HG03196 (cell line): ENCODE measurements around the gene ARRB2.
"Not testable (repeated sequence)": the region's sequence is repeated elsewhere in the genome, so short reads cannot be mapped to it uniquely, and the experiment has no call there.

Experiments used
- ATAC-seq: cut with Tn5 transposase; IDR thresholded peaks from one replicate; pipeline ENCODE4 v1.9.1; 2021; ENCODE audit not compliant: unreplicated experiment

The ARRB2 gene

DNA sequence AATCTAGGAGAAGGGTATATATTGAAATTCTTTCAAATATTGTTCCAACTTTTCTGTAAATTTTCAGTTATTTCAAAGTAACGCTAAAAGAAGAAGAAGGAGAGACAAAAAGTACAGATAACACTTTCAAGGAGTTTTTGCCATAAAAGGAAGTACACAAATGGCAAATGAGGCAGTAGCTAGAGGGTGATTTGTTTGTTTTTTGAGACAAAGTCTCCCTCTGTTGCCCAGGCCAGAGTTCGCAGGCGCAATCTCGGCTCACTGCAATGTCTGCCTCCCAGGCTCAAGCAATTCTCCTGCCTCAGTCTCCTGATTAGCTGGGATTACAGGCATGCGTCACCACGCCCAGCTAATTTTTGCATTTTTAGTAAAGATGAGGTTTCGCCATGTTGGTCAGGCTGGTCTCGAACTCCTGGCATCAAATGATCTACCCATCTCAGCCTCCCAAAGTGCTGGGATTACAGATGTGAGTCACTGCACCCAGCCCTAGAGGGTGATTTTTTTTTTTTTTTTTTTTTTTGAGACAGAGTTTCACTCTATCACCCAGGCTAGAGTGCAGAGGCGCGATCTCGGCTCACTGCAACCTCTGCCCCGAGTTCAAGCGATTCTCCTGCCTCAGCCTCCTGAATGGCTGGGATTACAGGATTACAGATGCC lies 10.9 kb upstream of the ARRB2 start:
- not testable (repeated sequence) for ATAC-seq

- ATAC-seq, result no peak
These were observed 9.3 kb upstream of the ARRB2 start for GRCh38 chr17:4701116-4701515.

DNA sequence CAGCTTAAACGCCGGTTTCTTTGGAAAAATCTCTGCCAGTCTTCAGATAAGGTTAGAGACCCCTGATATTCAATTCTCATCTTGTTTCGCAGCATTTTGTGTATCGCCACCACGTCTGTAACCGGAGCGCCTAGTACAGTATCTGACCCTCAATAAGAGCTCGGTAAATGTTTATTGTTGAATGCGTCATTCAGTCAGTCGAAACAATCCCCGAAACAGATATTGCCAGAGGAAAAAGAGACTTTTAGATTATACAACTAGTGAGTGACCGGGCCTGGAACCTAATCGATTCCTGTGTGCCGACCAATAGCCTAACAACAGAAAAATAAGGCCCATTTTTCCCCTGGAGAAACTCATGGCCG lies 7.1 kb upstream of the ARRB2 start:
- no peak for ATAC-seq

DNA sequence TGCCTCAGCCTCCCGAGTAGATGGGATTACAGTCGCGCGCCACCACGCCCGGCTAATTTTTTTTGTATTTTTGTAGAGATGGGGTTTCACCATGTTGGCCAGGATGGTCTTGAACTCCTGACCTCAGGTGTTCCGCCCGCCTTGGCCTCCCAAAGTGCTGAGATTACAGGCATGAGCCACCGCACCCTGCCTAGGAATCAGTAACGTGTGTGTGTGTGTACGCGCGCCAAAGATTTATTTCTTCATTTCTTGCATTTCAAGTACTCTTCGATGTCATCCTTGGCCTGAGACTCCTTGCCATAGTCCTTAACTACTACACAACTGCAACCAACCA lies 5.9 kb upstream of the ARRB2 start:
- ATAC-seq, result not testable (repeated sequence)

DNA sequence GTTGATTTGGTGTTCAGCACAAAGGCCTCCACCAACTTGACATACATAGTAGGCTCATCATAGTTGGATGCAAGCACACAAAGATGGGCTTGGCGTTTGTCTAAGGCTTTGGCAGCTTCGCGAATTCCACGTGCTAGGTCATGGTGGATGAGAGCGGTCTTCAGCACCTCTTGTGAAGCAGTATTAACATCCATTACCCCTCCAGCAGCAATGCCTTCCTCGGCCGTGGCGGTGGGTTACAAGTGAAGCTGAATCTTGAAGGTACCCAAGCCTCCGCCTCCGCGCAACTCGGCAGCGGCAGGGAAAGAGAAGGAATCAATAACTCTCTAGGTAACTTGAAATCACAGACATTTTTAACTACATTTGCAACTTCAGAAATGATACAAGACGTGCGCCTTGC lies 5.4 kb upstream of the ARRB2 start:
- ATAC-seq, result no peak

- ATAC-seq, result no peak
These were observed 4.3 kb upstream of the ARRB2 start for GRCh38 chr17:4706121-4706520.

DNA sequence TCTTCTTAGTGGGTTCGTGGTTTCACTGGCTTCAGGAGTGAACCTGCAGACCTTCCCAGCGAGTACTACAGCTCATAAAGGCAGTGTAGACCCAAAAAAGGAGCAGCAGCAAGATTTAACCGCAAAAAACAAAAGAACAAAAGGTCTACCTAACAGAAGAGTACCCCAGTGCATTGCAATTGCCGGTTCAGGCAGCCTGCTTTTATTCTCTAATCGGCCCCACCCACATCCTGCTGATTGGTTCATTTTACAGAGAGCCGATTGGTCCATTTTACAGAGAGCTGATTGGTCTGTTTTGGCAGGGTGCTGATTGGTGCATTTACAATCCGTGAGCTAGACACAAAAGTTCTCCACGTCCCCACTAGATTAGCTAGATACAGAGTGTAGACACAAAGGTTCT lies 2.0 kb upstream of the ARRB2 start:
- ATAC-seq, result no peak

DNA sequence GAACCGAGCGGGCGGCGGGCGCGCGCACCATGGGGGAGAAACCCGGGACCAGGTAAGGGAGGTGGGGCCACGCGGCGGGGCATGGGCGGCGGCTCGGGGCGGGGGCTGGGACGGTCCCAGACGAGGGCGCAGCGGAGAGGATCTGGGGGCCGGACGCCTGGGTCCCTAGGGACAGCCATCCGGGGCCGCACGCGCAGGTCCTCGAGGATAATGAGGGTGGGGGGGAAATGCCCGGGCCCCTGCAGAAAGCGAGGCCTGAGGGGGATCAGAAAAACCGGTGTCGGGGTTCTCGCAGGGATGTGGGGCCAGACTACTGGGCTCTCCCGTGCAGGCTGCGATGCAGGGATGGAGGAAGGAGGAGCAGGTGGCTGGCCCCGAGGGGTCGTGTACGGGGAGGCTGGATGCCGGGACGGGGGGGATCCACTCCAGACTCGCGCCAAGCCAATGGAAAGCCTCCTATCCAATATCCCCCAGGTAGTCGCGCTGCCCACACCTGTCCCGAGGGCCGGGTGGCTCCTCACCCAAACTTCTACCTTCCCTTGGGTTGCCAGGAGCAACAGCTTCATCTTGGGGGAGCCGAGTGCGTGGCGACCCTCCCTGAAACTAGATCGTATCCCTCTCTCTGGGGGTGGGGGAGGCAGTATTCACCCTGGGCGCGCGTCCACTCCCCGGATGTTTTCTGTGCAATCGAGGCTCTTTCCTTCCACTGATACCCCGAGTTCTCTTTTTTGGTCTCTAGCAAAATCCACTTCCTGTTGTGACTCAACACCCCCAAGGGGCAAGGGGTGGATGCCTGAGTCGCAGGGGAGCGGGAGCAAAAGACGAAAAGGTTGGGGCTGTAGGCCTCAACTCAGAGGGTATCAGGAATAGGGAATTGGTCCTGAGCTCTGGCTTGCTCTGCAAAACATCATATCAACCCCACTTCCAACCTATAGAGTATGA lies 532 bp downstream of the ARRB2 start:
- ATAC-seq, result no peak

DNA sequence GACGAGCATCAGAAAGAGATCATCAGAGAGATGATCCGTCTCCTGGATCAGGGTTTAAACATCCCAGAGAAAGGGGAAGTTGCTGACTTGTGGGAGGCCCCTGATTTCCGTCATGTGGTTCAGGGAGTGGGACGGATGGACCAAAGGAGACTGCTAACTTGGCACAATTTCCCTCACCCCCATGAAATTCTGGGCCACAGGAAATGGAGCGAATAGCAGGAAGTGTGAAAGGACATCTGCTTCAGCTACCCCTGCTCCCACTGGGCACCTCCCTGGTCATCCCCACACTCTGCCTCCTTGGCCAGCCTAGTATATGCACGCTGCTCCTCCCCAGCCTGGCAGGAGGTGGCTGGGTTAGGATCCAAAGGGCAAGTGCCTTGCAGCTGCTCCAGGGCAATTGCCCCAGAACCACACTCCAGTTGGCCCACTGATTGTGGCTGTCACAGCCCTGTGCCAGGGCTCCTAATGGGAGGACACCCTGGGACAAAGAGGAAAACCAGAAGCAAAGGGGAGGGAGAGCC lies 1.3 kb downstream of the ARRB2 start:
- ATAC-seq, result no peak

DNA sequence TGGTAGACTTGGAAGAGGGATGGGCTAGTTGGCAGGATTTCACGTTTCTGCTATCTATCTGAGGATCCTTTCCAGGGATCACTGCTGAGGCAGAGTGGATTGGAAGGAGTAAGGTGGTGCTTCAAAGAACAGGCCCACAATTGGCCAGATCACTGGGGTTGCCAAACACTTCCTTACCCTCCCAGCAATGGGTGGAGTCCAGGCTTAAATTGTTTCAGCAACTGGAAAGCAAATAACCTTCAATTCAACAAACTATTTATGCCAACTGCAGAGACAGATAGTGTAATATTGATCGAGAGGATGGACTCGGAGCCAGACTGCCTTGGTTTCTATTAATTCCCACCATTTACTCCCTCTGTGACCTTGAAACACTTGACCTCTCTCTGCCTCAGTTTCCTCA lies 2.1 kb downstream of the ARRB2 start:
- ATAC-seq, result no peak

GRCh38 chr17:4714340-4715062 lies 4.1 kb downstream of the ARRB2 start:
- ATAC-seq, result not testable (repeated sequence)

GRCh38 chr17:4715063-4715744 lies 4.8 kb downstream of the ARRB2 start:
- ATAC-seq, result no peak

GRCh38 chr17:4716081-4716480 lies 5.6 kb downstream of the ARRB2 start:
- ATAC-seq, result no peak

GRCh38 chr17:4717791-4718190 lies 7.4 kb downstream of the ARRB2 start:
- no peak for ATAC-seq

GRCh38 chr17:4718276-4718675 lies 7.8 kb downstream of the ARRB2 start:
- no peak for ATAC-seq

GRCh38 chr17:4719146-4719545 lies 8.7 kb downstream of the ARRB2 start:
- no peak for ATAC-seq

DNA sequence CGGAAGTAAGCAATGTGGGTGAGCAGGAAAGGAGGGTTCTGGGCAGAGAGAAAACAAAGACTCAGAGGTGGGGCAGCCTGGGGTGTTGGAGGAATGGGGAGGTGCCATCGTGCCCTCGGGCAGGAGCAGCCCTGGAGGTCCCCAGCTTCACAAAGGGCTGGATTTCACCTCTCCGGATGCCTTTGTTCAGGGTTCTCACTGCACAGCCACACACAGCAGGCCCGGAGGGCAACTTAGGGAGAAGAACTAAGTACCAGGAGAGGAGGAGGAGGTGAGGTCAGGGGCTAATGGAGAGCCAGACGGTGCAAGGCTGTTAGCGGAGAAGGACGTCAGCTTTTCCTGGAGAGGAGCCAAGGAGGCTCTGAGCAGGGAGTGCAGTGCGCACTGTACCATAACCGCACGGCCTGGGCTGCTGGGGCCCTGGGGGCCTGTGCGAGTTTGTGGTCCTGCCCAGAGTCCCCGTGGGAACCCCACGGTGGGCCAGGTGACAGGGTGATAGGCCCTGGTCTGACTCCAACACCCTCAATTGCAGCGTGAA lies 9.3 kb downstream of the ARRB2 start:
- ATAC-seq, result no peak

GRCh38 chr17:4720787-4721186 lies 10.4 kb downstream of the ARRB2 start:
- no peak for ATAC-seq

- no peak for ATAC-seq
These were observed 11.0 kb downstream of the ARRB2 start for GRCh38 chr17:4721203-4722135.
